Measurements from ENCODE around the gene NUP153.

DNA sequence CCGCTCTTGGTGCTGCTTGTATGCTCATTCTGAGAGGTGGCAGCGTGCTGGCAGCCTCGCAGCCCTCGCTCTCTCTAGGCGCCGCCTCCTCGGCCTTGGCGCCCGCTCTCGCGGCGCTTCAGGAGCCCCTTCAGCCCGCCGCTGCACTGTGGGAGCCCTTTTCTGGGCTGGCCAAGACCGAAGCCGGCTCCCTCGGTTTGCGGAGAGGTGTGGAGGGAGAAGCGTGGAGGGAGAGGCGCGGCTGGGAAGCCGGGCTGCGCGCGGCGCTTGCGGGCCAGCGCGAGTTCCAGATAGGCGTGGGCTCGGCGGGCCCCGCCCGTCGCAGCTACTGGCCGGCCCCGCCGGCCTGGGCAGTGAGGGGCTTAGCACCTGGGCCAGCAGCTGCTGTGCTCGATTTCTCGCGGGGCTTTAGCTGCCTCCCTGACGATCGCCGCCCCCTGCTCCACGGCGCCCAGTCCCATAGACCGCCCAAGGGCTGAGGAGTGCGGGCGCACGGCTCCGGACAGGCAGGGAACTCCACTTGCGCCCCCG, 126.1 kb downstream of the NUP153 start:
- no peak for TF ChIP-seq POLR2A (IDR thresholded peaks at IDR 0.05)
- no peak for TF ChIP-seq CTCF (IDR thresholded peaks at IDR 0.05)
